HEK293 (cell line): ENCODE data around the gene AREG.

ENCODE experiments used
- ZEB2 ChIP-seq: fragments of 450-650 bp; formaldehyde crosslinking; IDR thresholded peaks from 2 replicates; pipeline ENCODE4 v1.5.1; 2016; ENCODE audit warnings: missing biosample characterization, missing genetic modification characterization
- ZNF24 ChIP-seq: fragments of 450-650 bp; formaldehyde crosslinking; IDR thresholded peaks from 2 replicates; pipeline ENCODE4 v1.5.1; 2016; ENCODE audit warnings: missing biosample characterization, missing genetic modification characterization
- ZNF510 ChIP-seq: fragments of 450-650 bp; formaldehyde crosslinking; IDR thresholded peaks from 2 replicates; pipeline ENCODE4 v1.5.1; 2018; ENCODE audit warnings: mild to moderate bottlenecking, missing genetic modification characterization, missing biosample characterization; ENCODE audit not compliant: insufficient replicate concordance
- ZNF624 ChIP-seq: fragments of 450-650 bp; formaldehyde crosslinking; IDR thresholded peaks from 2 replicates; pipeline ENCODE4 v1.5.1; 2017; ENCODE audit warnings: missing biosample characterization, missing genetic modification characterization
- ZNF654 ChIP-seq: fragments of 450-650 bp; formaldehyde crosslinking; IDR thresholded peaks from 2 replicates; pipeline ENCODE4 v1.5.1; 2016; ENCODE audit warnings: low read depth, missing biosample characterization, missing genetic modification characterization
- ZNF692 ChIP-seq: fragments of 450-650 bp; formaldehyde crosslinking; IDR thresholded peaks from 2 replicates; pipeline ENCODE4 v1.5.1; 2016; ENCODE audit warnings: missing biosample characterization, missing genetic modification characterization
- TF ChIP-seq, protein P1 (sequence below): fragments of 450-650 bp; formaldehyde crosslinking; IDR thresholded peaks from 2 replicates; pipeline ENCODE4 v1.5.1; 2016; ENCODE audit warnings: missing biosample characterization, missing genetic modification characterization
- TF ChIP-seq, protein P2 (sequence below): fragments of 450-650 bp; formaldehyde crosslinking; IDR thresholded peaks from 2 replicates; pipeline ENCODE4 v1.5.1; 2016; ENCODE audit warnings: missing biosample characterization, missing genetic modification characterization

DNA sequence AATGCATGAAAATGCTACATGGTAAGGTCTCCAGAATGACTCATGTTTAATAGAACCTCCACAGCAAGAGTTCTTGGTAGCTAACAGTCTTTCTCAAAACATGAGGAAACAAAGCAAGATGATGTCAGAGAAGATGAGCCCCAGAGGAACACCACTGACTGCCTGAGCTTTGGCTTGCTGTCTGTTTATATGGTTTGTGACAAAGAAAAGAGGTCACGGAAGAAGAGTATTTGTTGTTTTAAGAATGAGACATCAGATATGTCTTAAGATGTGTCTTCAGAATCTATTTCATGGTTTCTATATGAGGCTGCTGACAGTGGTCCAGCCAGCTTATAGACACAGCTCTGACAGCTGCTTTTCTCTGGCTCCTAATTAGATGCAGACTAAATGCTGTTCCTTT is 18.8 kb upstream of the AREG start:
- TF ChIP-seq, protein P1, sequence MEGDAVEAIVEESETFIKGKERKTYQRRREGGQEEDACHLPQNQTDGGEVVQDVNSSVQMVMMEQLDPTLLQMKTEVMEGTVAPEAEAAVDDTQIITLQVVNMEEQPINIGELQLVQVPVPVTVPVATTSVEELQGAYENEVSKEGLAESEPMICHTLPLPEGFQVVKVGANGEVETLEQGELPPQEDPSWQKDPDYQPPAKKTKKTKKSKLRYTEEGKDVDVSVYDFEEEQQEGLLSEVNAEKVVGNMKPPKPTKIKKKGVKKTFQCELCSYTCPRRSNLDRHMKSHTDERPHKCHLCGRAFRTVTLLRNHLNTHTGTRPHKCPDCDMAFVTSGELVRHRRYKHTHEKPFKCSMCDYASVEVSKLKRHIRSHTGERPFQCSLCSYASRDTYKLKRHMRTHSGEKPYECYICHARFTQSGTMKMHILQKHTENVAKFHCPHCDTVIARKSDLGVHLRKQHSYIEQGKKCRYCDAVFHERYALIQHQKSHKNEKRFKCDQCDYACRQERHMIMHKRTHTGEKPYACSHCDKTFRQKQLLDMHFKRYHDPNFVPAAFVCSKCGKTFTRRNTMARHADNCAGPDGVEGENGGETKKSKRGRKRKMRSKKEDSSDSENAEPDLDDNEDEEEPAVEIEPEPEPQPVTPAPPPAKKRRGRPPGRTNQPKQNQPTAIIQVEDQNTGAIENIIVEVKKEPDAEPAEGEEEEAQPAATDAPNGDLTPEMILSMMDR (tag by site-specific recombination) = no peak
- TF ChIP-seq, protein P2, sequence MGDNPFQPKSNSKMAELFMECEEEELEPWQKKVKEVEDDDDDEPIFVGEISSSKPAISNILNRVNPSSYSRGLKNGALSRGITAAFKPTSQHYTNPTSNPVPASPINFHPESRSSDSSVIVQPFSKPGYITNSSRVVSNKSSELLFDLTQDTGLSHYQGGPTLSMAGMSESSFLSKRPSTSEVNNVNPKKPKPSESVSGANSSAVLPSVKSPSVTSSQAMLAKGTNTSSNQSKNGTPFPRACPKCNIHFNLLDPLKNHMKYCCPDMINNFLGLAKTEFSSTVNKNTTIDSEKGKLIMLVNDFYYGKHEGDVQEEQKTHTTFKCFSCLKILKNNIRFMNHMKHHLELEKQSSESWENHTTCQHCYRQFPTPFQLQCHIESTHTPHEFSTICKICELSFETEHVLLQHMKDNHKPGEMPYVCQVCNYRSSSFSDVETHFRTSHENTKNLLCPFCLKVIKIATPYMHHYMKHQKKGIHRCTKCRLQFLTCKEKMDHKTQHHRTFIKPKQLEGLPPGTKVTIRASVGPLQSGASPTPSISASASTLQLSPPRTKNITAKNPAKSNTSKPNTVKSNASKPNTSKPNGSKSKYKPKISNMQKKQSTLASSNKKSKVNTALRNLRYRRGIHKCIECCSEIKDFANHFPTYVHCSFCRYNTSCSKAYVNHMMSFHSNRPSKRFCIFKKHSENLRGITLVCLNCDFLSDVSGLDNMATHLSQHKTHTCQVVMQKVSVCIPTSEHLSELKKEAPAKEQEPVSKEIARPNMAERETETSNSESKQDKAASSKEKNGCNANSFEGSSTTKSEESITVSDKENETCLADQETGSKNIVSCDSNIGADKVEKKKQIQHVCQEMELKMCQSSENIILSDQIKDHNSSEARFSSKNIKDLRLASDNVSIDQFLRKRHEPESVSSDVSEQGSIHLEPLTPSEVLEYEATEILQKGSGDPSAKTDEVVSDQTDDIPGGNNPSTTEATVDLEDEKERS = no peak
- TF ChIP-seq ZNF624 (tag by site-specific recombination) = no peak
- no peak for TF ChIP-seq ZEB2 (tag by site-specific recombination)
- no peak for TF ChIP-seq ZNF692 (tag by site-specific recombination)
- no peak for TF ChIP-seq ZNF24
- no peak for TF ChIP-seq ZNF654 (tag by site-specific recombination)
- no peak for TF ChIP-seq ZNF510 (tag by site-specific recombination)
